Keratinocyte (primary cell): ENCODE data around the gene SRL.

Source experiments
- CTCF ChIP-seq, 3 experiments: IDR thresholded peaks in 1 of 3; conservative IDR thresholded peaks in 1 of 3; optimal IDR thresholded peaks in 1 of 3; 2 replicates in 2 of 3; 3 replicates in 1 of 3; pipeline versions ENCODE3 to v1.5.1; 2011; ENCODE audit warnings: low read length in 3 of 3, mild to moderate bottlenecking in 3 of 3, moderate library complexity in 2 of 3, control low read depth in 1 of 3, inconsistent platforms in 1 of 3; ENCODE audit not compliant: insufficient read depth in 2 of 3; ENCODE audit errors: extremely low read depth in 1 of 3
- EZH2 ChIP-seq: IDR thresholded peaks from one replicate; pipeline ENCODE4 v1.6.1; 2012; ENCODE audit warnings: inconsistent platforms, mild to moderate bottlenecking, low read length, moderate library complexity

GRCh38 chr16:4241258-4241927 is 487 bp downstream of the SRL start:
- TF ChIP-seq CTCF (optimal IDR thresholded peaks at IDR 0.05 in 1 of 3, IDR thresholded peaks at IDR 0.05 in 1 of 3, conservative IDR thresholded peaks at IDR 0.05 in 1 of 3; ENCODE audit: extremely low read depth in 1 of 3, insufficient read depth in 2 of 3, low read length in 3 of 3) (no peak), EZH2 (no peak)
